Liver (tissue), 3 donors: ENCODE measurements around the gene SENP1.

Experiments used
- CTCF ChIP-seq: fragments of 150-350 bp; IDR thresholded peaks from 2 replicates; pipeline ENCODE4 v1.5.1; 2017; ENCODE audit warnings: improper control_type of control experiment, low read depth, low read length; ENCODE audit not compliant: missing input control
- EGR1 ChIP-seq, 2 donors: IDR thresholded peaks; 2 replicates each; pipeline ENCODE4 v1.6.1; 2016 to 2018; ENCODE audit warnings: antibody characterized with exemption in 2 of 2, low read depth in 2 of 2
- HNF4A ChIP-seq, 2 donors: conservative IDR thresholded peaks; 2 replicates each; pipeline ENCODE4 v1.6.1; 2016; ENCODE audit warnings: antibody characterized with exemption in 2 of 2, mild to moderate bottlenecking in 2 of 2
- REST ChIP-seq: IDR thresholded peaks from 2 replicates; pipeline ENCODE4 v1.6.1; 2016; ENCODE audit warnings: antibody characterized with exemption, mild to moderate bottlenecking
- RXRA ChIP-seq, 2 donors: IDR thresholded peaks; 2 replicates each; pipeline ENCODE4 v1.6.1; 2017 to 2018; ENCODE audit warnings: antibody characterized with exemption in 2 of 2, mild to moderate bottlenecking in 1 of 2
- YY1 ChIP-seq: IDR thresholded peaks from 2 replicates; pipeline ENCODE4 v1.6.1; 2016; ENCODE audit warnings: antibody characterized with exemption, mild to moderate bottlenecking
- donor health status: healthy.
- donor health status: healthy.

- no peak for TF ChIP-seq CTCF
- TF ChIP-seq YY1 = no peak
- no peak for TF ChIP-seq HNF4A (conservative IDR thresholded peaks at IDR 0.05)
- TF ChIP-seq RXRA (IDR thresholded peaks at IDR 0.05) = no peak
- TF ChIP-seq REST = no peak
- no peak for TF ChIP-seq EGR1 (IDR thresholded peaks at IDR 0.05; ENCODE audit: low read depth in 2 of 2)
Observed at GRCh38 chr12:48019639-48020265, 86.1 kb downstream of the SENP1 start.
